Measurements from ENCODE around the gene SMAD6. TPM values are rescaled to one million over a fixed set of nuclear protein-coding genes. Genes with fewer than 3 reads are reported as not detected.

The SMAD6 gene
- total and polyA plus RNA-seq, 11 donors = 10.4 to 65.9 (median 20.6) TPM

DNA sequence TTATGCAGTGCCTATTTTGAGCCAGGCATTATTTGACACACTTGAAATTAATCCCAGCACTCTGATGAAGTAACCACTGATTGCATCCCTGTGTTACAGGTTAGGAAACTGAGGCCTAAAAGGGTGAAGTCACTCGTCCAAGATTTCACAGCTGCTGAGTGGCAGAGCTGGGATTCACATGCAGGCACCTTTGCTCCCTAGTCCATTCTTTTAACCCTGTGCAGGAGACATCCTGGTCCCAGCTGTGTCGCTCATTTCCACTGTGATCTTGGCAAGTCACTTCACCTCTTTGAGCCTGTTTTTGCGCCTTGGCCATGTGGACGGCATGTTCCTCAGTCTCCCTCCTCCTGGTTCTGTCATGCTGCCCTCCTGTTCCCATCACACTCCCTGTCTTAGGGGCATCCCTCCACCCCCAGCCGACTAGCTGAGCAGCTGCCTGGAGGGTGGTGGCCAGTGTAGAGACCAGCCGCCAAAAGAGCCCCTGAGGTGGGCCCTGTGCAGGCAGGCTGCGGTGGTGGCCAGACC, 70.6 kb downstream of the SMAD6 start:
- 32 to 50% (median 43%) methylated on average over 6 to 7 of the region's 7 CpGs for WGBS, 4 donors
- TF ChIP-seq CTCF (IDR thresholded peaks at IDR 0.05) (no peak), POLR2A (IDR thresholded peaks at IDR 0.05) (no peak)
- intact Hi-C loops (cut with DNase I) = loop anchor here in 8 of 10 donors (2.0 to 5.0 kb wide), 9 partner anchors 60 to 170 kb away; partner anchors contain the start of gene SMAD6 (in 2 of the 8)
- Histone ChIP-seq H3K27ac (peak overlapping the region in 10 of 12 donors; percentile 16 to 79 (median 66)), H3K36me3 (no peaks in the 10 kb centered on the region), H3K27me3 (no peaks in the 10 kb centered on the region), H3K4me3 (no peak overlapping the region), H3K9me3 (no peaks in the 10 kb centered on the region), H3K4me1 (peaks cover 0 to 82% (median 39%) of the 10 kb centered on the region in 12 donors)
- DNase-seq = no peak
- ATAC-seq = peak in 2 of 4 donors; percentile 19

DNA sequence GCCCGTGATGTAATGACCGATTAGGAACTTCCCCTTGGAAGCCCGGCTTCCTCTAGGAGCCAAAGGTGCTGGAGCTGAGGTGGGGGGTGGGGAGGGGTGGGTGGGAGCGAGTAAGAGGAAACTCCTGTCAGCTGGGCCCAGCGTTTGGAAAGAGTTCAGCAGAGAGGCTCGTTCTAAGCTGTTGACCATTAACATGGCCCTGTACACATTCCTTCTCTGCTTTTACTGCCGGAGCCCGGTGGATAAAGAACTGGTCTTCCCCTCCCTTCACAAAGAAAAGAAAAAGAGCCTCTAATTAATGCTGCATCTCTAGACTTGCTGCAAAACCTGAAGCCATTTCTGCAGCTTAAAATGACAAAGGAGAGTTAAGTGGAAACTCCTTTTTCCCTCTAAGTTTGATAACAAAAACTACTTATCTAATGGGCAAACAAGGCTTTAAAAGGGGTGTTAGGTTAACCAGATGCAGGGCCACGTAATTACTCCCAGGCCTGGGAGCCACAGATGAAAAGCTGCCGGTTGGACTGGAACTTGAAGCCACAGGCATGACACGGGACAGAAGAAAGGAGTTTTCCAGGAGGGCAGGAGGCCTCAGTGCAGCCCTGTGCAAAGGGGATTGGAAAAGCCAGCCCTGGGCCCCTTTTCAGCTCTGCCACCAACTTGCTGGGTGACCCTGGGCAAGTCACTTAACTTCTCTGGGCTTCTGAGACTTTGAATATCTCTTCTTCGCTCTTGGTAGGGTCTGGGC, 71.3 kb downstream of the SMAD6 start:
- no peaks in the 10 kb centered on the region for H3K27me3 ChIP-seq
- WGBS, 4 donors = 24 to 48% (median 33%) methylated on average over 9 to 12 of the region's 12 CpGs
- peak overlapping the region; percentile 16 to 79 (median 65) for H3K27ac ChIP-seq
- H3K4me3 ChIP-seq = no peak overlapping the region
- intact Hi-C loops (cut with DNase I) = loop anchor here in 8 of 10 donors (2.0 to 5.0 kb wide), 9 partner anchors 61 to 171 kb away; partner anchors contain the start of gene SMAD6 (in 2 of the 8)
- H3K4me1 ChIP-seq = peaks cover 0 to 85% (median 39%) of the 10 kb centered on the region in 12 donors
- H3K36me3 ChIP-seq = no peaks in the 10 kb centered on the region
- DNase-seq (peak in 4 of 5 donors; percentile 42 to 65 (median 54)), ATAC-seq (peak in 3 of 4 donors; percentile 19 to 59 (median 19))
- TF ChIP-seq CTCF (IDR thresholded peaks at IDR 0.05) (no peak), POLR2A (IDR thresholded peaks at IDR 0.05) (no peak)
- H3K9me3 ChIP-seq = no peaks in the 10 kb centered on the region

- no peaks in the 10 kb centered on the region for H3K27me3 ChIP-seq
- TF ChIP-seq CTCF (IDR thresholded peaks at IDR 0.05) = peak; percentile 89 to 99 (median 96)
- TF ChIP-seq POLR2A (IDR thresholded peaks at IDR 0.05) = no peak
- intact Hi-C loops (cut with DNase I) = loop anchor here (1.0 to 5.0 kb wide), 18 partner anchors 62 to 172 kb away; partner anchors contain the start of gene SMAD6 (in 3 of the 10)
- WGBS, 4 donors = 35 to 44% (median 39%) methylated on average over 19 of the region's 19 CpGs
- H3K36me3 ChIP-seq = no peaks in the 10 kb centered on the region
- H3K9me3 ChIP-seq = no peaks in the 10 kb centered on the region
- no peak overlapping the region for H3K4me3 ChIP-seq
- peak; percentile 89 to 95 (median 93) for ATAC-seq
- peak overlapping the region; percentile 16 to 79 (median 65) for H3K27ac ChIP-seq
- peak; percentile 85 to 91 (median 87) for DNase-seq
- peaks cover 0 to 83% (median 39%) of the 10 kb centered on the region in 12 donors for H3K4me1 ChIP-seq
These were observed 72.2 kb downstream of the SMAD6 start for GRCh38 chr15:66774001-66774814.

Data from heart left ventricle (tissue), 16 donors.